ENCODE data around the gene CASTOR1. TPM values are rescaled to one million over a fixed set of nuclear protein-coding genes. Genes with fewer than 3 reads are reported as not detected.

Gene CASTOR1
- polyA plus RNA-seq, 4 donors = 9.0 to 14.4 (median 11.9) TPM

GRCh38 chr22:30247974-30248373 is 41.3 kb downstream of the CASTOR1 start:
- no peak for DNase-seq (ENCODE audit: low read depth in 4 of 4, low spot score in 3 of 4)

GRCh38 chr22:30247561-30247960 is 41.7 kb downstream of the CASTOR1 start:
- no peak for DNase-seq (ENCODE audit: low read depth in 4 of 4, low spot score in 3 of 4)

GRCh38 chr22:30246814-30247376 is 42.4 kb downstream of the CASTOR1 start:
- no peak for DNase-seq (ENCODE audit: low read depth in 4 of 4, low spot score in 3 of 4)

GRCh38 chr22:30245985-30246813 is 43.1 kb downstream of the CASTOR1 start, which contains the start of gene LIF:
TSS of gene LIF (minus strand) at chr22:30246759. CDS start at chr22:30246695, 64 bp downstream.
- no peak for DNase-seq (ENCODE audit: low read depth in 4 of 4, low spot score in 3 of 4)

GRCh38 chr22:30245181-30245984 is 43.9 kb downstream of the CASTOR1 start:
- DNase-seq (ENCODE audit: low read depth in 4 of 4, low spot score in 3 of 4) = no peak

- no peak for DNase-seq (ENCODE audit: low read depth in 4 of 4, low spot score in 3 of 4)
Observed at GRCh38 chr22:30244641-30245040, 44.7 kb downstream of the CASTOR1 start.

GRCh38 chr22:30244066-30244465 is 45.2 kb downstream of the CASTOR1 start:
- DNase-seq (ENCODE audit: low read depth in 4 of 4, low spot score in 3 of 4) = no peak

GRCh38 chr22:30243661-30244060 is 45.6 kb downstream of the CASTOR1 start:
- no peak for DNase-seq (ENCODE audit: low read depth in 4 of 4, low spot score in 3 of 4)

GRCh38 chr22:30241576-30242371 is 47.5 kb downstream of the CASTOR1 start:
- no peak for DNase-seq (ENCODE audit: low read depth in 4 of 4, low spot score in 3 of 4)

- DNase-seq (ENCODE audit: low read depth in 4 of 4, low spot score in 3 of 4) = no peak
Observed at GRCh38 chr22:30240541-30241417, 48.5 kb downstream of the CASTOR1 start.

GRCh38 chr22:30239488-30240405 is 49.6 kb downstream of the CASTOR1 start:
- no peak for DNase-seq (ENCODE audit: low read depth in 4 of 4, low spot score in 3 of 4)

GRCh38 chr22:30238661-30239487 is 50.4 kb downstream of the CASTOR1 start:
- DNase-seq (ENCODE audit: low read depth in 4 of 4, low spot score in 3 of 4) = no peak

- no peak for DNase-seq (ENCODE audit: low read depth in 4 of 4, low spot score in 3 of 4)
Observed at GRCh38 chr22:30238136-30238535, 51.2 kb downstream of the CASTOR1 start.

GRCh38 chr22:30236875-30237274 is 52.4 kb downstream of the CASTOR1 start:
- no peak for DNase-seq (ENCODE audit: low read depth in 4 of 4, low spot score in 3 of 4)

GRCh38 chr22:30235687-30236170 is 53.6 kb downstream of the CASTOR1 start:
- DNase-seq (ENCODE audit: low read depth in 4 of 4, low spot score in 3 of 4) = no peak
